Measurements from ENCODE around the gene RASSF7.

GRCh38 chr11:601573-602245 is 40.9 kb downstream of the RASSF7 start:
- TF ChIP-seq EZH2 (IDR thresholded peaks at IDR 0.05; ENCODE audit: insufficient read depth, poor library complexity, severe bottlenecking) = no peak
- TF ChIP-seq EZH2phosphoT487 (IDR thresholded peaks at IDR 0.05; ENCODE audit: insufficient read depth, low read depth) = no peak

All from GM23248 (cell line).